H9 (cell line): ENCODE results near the gene AP3S1. TPM values are rescaled to one million over a fixed set of nuclear protein-coding genes. Genes with fewer than 3 reads are reported as not detected.

ENCODE experiments used
- DNase-seq: peaks from one replicate; pipeline ENCODE4 v3.0.0-alpha.2; 2017
- H2AFZ ChIP-seq: one replicate; pipeline ENCODE4 v1.6.1; 2013; ENCODE audit warnings: mild to moderate bottlenecking, low read length, control low read depth, moderate library complexity
- H2AK5ac ChIP-seq: 2 replicates; pipeline ENCODE4 v1.6.1; 2013; ENCODE audit warnings: low read length, control low read depth, mixed read lengths; ENCODE audit not compliant: insufficient read length
- H2BK120ac ChIP-seq: one replicate; pipeline ENCODE4 v1.6.1; 2013; ENCODE audit warnings: low read depth, mild to moderate bottlenecking, low read length, control low read depth, inconsistent platforms; ENCODE audit not compliant: poor library complexity, severe bottlenecking
- H2BK12ac ChIP-seq: 2 replicates; pipeline ENCODE4 v1.6.1; 2013; ENCODE audit warnings: low read length, control low read depth, mixed read lengths, low read depth; ENCODE audit not compliant: insufficient read length
- H2BK15ac ChIP-seq: 2 replicates; pipeline ENCODE4 v1.6.1; 2013; ENCODE audit warnings: low read depth, low read length, control low read depth
- H2BK20ac ChIP-seq: one replicate; pipeline ENCODE4 v1.6.1; 2013; ENCODE audit warnings: low read depth, mild to moderate bottlenecking, low read length, control low read depth, inconsistent platforms; ENCODE audit not compliant: poor library complexity, severe bottlenecking
- H2BK5ac ChIP-seq: 2 replicates; pipeline ENCODE4 v1.6.1; 2013; ENCODE audit warnings: low read length, control low read depth, mixed read lengths; ENCODE audit not compliant: insufficient read length
- H3K14ac ChIP-seq: 2 replicates; pipeline ENCODE4 v1.6.1; 2013; ENCODE audit warnings: low read length, control low read depth; ENCODE audit not compliant: insufficient read depth
- H3K18ac ChIP-seq: 2 replicates; pipeline ENCODE4 v1.6.1; 2013; ENCODE audit warnings: low read depth, mild to moderate bottlenecking, mixed read lengths, low read length, control low read depth; ENCODE audit not compliant: insufficient read length
- H3K23ac ChIP-seq: 2 replicates; pipeline ENCODE4 v1.6.1; 2013; ENCODE audit warnings: low read length, control low read depth, mixed read lengths, low read depth; ENCODE audit not compliant: insufficient read length
- H3K23me2 ChIP-seq: 2 replicates; pipeline ENCODE4 v1.6.1; 2013; ENCODE audit warnings: low read depth, mild to moderate bottlenecking, mixed read lengths, low read length, control low read depth; ENCODE audit not compliant: insufficient read length, poor library complexity, severe bottlenecking
- H3K27ac ChIP-seq: 2 replicates; pipeline ENCODE4 v1.5.1; 2013; ENCODE audit warnings: low read length, control low read depth, mixed read lengths, low read depth; ENCODE audit not compliant: insufficient read length
- H3K27me3 ChIP-seq: 2 replicates; pipeline ENCODE4 v1.6.1; 2013; ENCODE audit warnings: low read length, control low read depth, inconsistent platforms; ENCODE audit not compliant: insufficient read depth
- H3K4ac ChIP-seq: 2 replicates; pipeline ENCODE4 v1.6.1; 2013; ENCODE audit warnings: low read depth, mild to moderate bottlenecking, control low read depth, inconsistent platforms, low read length, moderate library complexity
- H3K4me1 ChIP-seq: 2 replicates; pipeline ENCODE4 v1.6.1; 2013; ENCODE audit warnings: low read length, control low read depth, inconsistent platforms; ENCODE audit not compliant: insufficient read depth
- H3K4me2 ChIP-seq: 2 replicates; pipeline ENCODE4 v1.6.1; 2013; ENCODE audit warnings: low read length, control low read depth, mixed read lengths; ENCODE audit not compliant: insufficient read length, insufficient read depth
- H3K56ac ChIP-seq: 2 replicates; pipeline ENCODE4 v1.6.1; 2013; ENCODE audit warnings: low read depth, mild to moderate bottlenecking, mixed read lengths, low read length, control low read depth; ENCODE audit not compliant: insufficient read length
- H3K79me1 ChIP-seq: 2 replicates; pipeline ENCODE4 v1.6.1; 2013; ENCODE audit warnings: low read depth, mild to moderate bottlenecking, moderate library complexity, low read length, control low read depth, inconsistent platforms; ENCODE audit not compliant: insufficient read depth, poor library complexity, severe bottlenecking
- H3K79me2 ChIP-seq: 2 replicates; pipeline ENCODE4 v1.6.1; 2013; ENCODE audit warnings: low read length, control low read depth, inconsistent platforms; ENCODE audit not compliant: insufficient read depth
- H3K9ac ChIP-seq: 2 replicates; pipeline ENCODE4 v1.6.1; 2013; ENCODE audit warnings: low read length, control low read depth, mixed read lengths; ENCODE audit not compliant: insufficient read length; ENCODE audit errors: extremely low read depth
- H3K9me3 ChIP-seq: one replicate; pipeline ENCODE4 v1.6.1; 2013; ENCODE audit warnings: low read depth, low read length, inconsistent platforms; ENCODE audit not compliant: control insufficient read depth
- H3T11ph ChIP-seq: one replicate; pipeline ENCODE4 v1.6.1; 2013; ENCODE audit warnings: mild to moderate bottlenecking, low read length, control low read depth, inconsistent platforms
- H4K20me1 ChIP-seq: one replicate; pipeline ENCODE4 v1.6.1; 2013; ENCODE audit not compliant: control insufficient read depth, insufficient read length, insufficient read depth
- H4K5ac ChIP-seq: 2 replicates; pipeline ENCODE4 v1.6.1; 2013; ENCODE audit warnings: low read depth, mild to moderate bottlenecking, mixed read lengths, low read length, control low read depth; ENCODE audit not compliant: insufficient read length
- H4K8ac ChIP-seq: replicated peaks from 2 replicates; pipeline ENCODE4 v1.6.1; 2013; ENCODE audit warnings: low read length, control low read depth, mixed read lengths, low read depth; ENCODE audit not compliant: insufficient read length
- H4K91ac ChIP-seq: 2 replicates; pipeline ENCODE4 v1.6.1; 2013; ENCODE audit warnings: low read depth, mild to moderate bottlenecking, moderate library complexity, mixed read lengths, low read length, control low read depth; ENCODE audit not compliant: insufficient read length
- H3K27ac Mint-ChIP-seq, 3 experiments: 2 replicates in 2 of 3; 3 replicates in 1 of 3; pipeline ENCODE4 v1.8.0; 2020 to 2021; ENCODE audit warnings: mixed read lengths in 3 of 3, mild to moderate bottlenecking in 1 of 3, moderate library complexity in 1 of 3
- H3K27me3 Mint-ChIP-seq: 2 replicates; pipeline ENCODE4 v1.8.0; 2021; ENCODE audit warnings: low read depth, mild to moderate bottlenecking, moderate library complexity, mixed read lengths
- H3K36me3 Mint-ChIP-seq, 3 experiments: 2 replicates in 2 of 3; 3 replicates in 1 of 3; pipeline ENCODE4 v1.8.0; 2020 to 2021; ENCODE audit warnings: low read depth in 3 of 3, mixed read lengths in 3 of 3; ENCODE audit not compliant: insufficient read depth in 1 of 3
- H3K4me1 Mint-ChIP-seq, 2 experiments: 2 replicates each; pipeline ENCODE4 v1.8.0; 2020; ENCODE audit warnings: mixed read lengths in 2 of 2
- H3K4me3 Mint-ChIP-seq, 2 experiments: 2 replicates in 1 of 2; 3 replicates in 1 of 2; pipeline ENCODE4 v1.8.0; 2020 to 2021; ENCODE audit warnings: mild to moderate bottlenecking in 2 of 2, mixed read lengths in 2 of 2, moderate library complexity in 1 of 2
- H3K9me3 Mint-ChIP-seq, 2 experiments: 2 replicates in 1 of 2; 3 replicates in 1 of 2; pipeline ENCODE4 v1.8.0; 2020; ENCODE audit warnings: mild to moderate bottlenecking in 2 of 2, mixed read lengths in 2 of 2, moderate library complexity in 1 of 2
- CTCF ChIP-seq: fragments of 200-600 bp; sonication (generic); conservative IDR thresholded peaks from 3 replicates; pipeline ENCODE4 v1.8.0; 2021; ENCODE audit warnings: antibody characterized with exemption, mild to moderate bottlenecking
- WGBS: extraction: QIAGEN DNeasy Blood & Tissue Kit; methylation state at CpG from one replicate; pipeline ENCODE4 v1.1.7; 2013; ENCODE audit warnings: missing lambda C conversion rate, low lambda C conversion rate, mixed read lengths; ENCODE audit not compliant: insufficient read length; ENCODE audit errors: extremely low coverage; 5-methylcytosine and 5-hydroxymethylcytosine counted together
- total RNA-seq: library from RNA; stranded (reverse); gene quantifications from 2 replicates; pipeline ENCODE4 v1.2.1, GENCODE V29; 2021

AP3S1 gene
- total RNA-seq, 1 experiment from 2014 or later = 78.4 TPM

- Histone ChIP-seq H4K8ac (no peak overlapping the region), H3K9ac (no peak overlapping the region), H2BK5ac (no peak overlapping the region), H2AK5ac (no peak overlapping the region), H3K79me2 (no peaks in the 10 kb centered on the region), H3K9me3 (no peaks in the 10 kb centered on the region), H3T11ph (no peak overlapping the region), H3K4me1 (no peaks in the 10 kb centered on the region), H3K56ac (no peak overlapping the region), H3K27ac (no peak overlapping the region), H3K79me1 (no peaks in the 10 kb centered on the region), H3K18ac (no peak overlapping the region), H4K91ac (no peak overlapping the region), H3K4me2 (no peak overlapping the region), H2BK20ac (no peak overlapping the region), H3K23ac (no peak overlapping the region), H2BK15ac (no peak overlapping the region), H3K4ac (no peak overlapping the region), H4K20me1 (no peaks in the 10 kb centered on the region), H2AFZ (no peak overlapping the region), H3K23me2 (no peaks in the 10 kb centered on the region), H3K27me3 (no peaks in the 10 kb centered on the region), H4K5ac (no peak overlapping the region), H2BK12ac (no peak overlapping the region), H2BK120ac (no peak overlapping the region), H3K14ac (no peak overlapping the region)
- Mint-ChIP-seq H3K27me3 (no peaks in the 10 kb centered on the region), H3K27ac (no peak overlapping the region), H3K9me3 (peaks cover 1% of the 10 kb centered on the region in 2 experiments; a peak in 2 of 5 replicates), H3K4me3 (no peak overlapping the region), H3K36me3 (peaks cover 11 to 56% (median 54%) of the 10 kb centered on the region in 3 experiments), H3K4me1 (no peaks in the 10 kb centered on the region)
- TF ChIP-seq CTCF = peak; percentile 88
- DNase-seq = no peak
- no CpG with 5 or more reads among the region's 2 CpGs for WGBS
Observed at GRCh38 chr5:115831163-115831768, 10.5 kb upstream of the AP3S1 start.
